Measurements from ENCODE around the gene MINDY1.

DNA sequence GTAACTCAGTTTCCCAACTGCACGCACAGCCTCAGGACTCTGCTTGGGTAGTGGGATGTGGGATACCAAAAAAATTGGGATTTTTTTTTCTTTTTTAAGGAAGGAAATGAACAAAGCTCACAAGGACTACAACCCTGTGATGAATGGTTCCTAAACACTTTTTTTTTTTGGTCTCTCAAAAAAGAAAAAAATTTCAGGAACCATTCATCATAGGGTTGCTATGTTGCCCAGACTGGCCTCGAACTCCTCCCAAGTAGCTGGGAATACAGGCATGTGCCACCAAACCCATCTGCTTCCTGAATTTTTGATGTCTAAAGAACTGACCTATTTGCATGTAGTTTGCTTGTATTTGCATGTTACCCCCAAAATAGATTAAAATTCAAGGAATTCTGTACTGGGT lies 6.8 kb downstream of the MINDY1 start:
- TF ChIP-seq, protein P1, sequence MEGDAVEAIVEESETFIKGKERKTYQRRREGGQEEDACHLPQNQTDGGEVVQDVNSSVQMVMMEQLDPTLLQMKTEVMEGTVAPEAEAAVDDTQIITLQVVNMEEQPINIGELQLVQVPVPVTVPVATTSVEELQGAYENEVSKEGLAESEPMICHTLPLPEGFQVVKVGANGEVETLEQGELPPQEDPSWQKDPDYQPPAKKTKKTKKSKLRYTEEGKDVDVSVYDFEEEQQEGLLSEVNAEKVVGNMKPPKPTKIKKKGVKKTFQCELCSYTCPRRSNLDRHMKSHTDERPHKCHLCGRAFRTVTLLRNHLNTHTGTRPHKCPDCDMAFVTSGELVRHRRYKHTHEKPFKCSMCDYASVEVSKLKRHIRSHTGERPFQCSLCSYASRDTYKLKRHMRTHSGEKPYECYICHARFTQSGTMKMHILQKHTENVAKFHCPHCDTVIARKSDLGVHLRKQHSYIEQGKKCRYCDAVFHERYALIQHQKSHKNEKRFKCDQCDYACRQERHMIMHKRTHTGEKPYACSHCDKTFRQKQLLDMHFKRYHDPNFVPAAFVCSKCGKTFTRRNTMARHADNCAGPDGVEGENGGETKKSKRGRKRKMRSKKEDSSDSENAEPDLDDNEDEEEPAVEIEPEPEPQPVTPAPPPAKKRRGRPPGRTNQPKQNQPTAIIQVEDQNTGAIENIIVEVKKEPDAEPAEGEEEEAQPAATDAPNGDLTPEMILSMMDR (conservative IDR thresholded peaks at IDR 0.05 in 1 of 2, IDR thresholded peaks at IDR 0.05 in 1 of 2; ENCODE audit: extremely low read depth in 1 of 2, insufficient read depth in 1 of 2, low read depth in 1 of 2, low read length in 2 of 2): no peak
- no peak for TF ChIP-seq EZH2 (IDR thresholded peaks at IDR 0.05; ENCODE audit: borderline replicate concordance, low read length)
